WTC11 (cell line): Measurements from ENCODE around the gene GSTO1.

ENCODE experiments used
- ESRRA ChIP-seq: sonication (generic); formaldehyde crosslinking; IDR thresholded peaks from 2 replicates; pipeline ENCODE4 v1.8.1; 2022; ENCODE audit warnings: mild to moderate bottlenecking, missing genetic modification reagents, borderline replicate concordance
- SMAD3 ChIP-seq: sonication (generic); formaldehyde crosslinking; IDR thresholded peaks from 2 replicates; pipeline ENCODE4 v1.8.0; 2022; ENCODE audit warnings: missing genetic modification reagents, mild to moderate bottlenecking, borderline replicate concordance

DNA sequence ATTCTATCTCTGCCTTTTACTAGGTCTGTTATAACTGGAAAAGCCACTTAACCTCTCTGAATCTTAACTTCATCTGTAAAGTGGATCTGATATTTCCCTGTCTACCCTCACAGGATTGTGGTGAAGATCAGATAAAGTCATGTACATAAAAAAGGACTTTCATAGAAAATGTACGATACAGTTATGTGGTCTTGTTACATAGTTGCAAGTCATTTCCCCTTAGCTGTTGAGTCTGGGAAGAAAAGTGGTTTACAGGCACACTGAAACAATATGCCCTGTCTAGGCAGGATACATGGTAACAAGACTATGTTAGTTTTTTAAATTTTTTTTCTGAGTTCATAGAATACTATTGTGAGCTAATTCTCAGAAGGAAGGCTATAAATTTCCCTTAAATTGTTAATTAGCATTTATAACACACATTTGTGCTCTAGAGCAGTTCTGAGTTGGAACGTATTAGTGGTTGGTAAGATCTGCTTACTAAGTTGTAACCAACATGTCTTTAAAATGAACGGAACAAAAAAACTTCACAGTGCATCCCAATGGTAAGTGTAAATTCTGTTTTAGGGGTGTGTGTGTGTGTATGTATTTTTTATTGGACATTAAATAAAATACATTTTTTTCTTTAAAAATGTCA is 7.1 kb upstream of the GSTO1 start:
- no peak for TF ChIP-seq SMAD3 (CRISPR knock-in tag)
- no peak for TF ChIP-seq ESRRA
